CD4-positive, CD25-positive, alpha-beta regulatory T cell (primary cell): ENCODE measurements around the gene SHROOM3. TPM values are rescaled to one million over a fixed set of nuclear protein-coding genes. Genes with fewer than 3 reads are reported as not detected.
"Not testable (repeated sequence)": the region's sequence is repeated elsewhere in the genome, so short reads cannot be mapped to it uniquely, and the experiment has no call there.

Source experiments
- ATAC-seq, 2 donors: fragments of 150-1000 bp; cut with Tn5 transposase; one replicate each; pipeline ENCODE4 v1.10.0; 2021; ENCODE audit warnings: low read depth in 2 of 2, moderate number of reproducible peaks in 2 of 2, moderate library complexity in 1 of 2
- DNase-seq, 3 donors: peaks; one replicate each; pipeline versions ENCODE4 v3.0.0 to v3.0.0-alpha.2; 2012 to 2022; ENCODE audit warnings: mixed read lengths in 1 of 3
- H3K27ac ChIP-seq: one replicate; pipeline ENCODE4 v1.7.0; 2013; ENCODE audit warnings: mild to moderate bottlenecking, low read length; ENCODE audit not compliant: insufficient read depth, poor library complexity, severe bottlenecking
- H3K27me3 ChIP-seq: one replicate; pipeline ENCODE4 v1.7.0; 2013; ENCODE audit warnings: low read length; ENCODE audit not compliant: control insufficient read depth, insufficient read depth
- H3K36me3 ChIP-seq: one replicate; pipeline ENCODE4 v1.7.0; 2013; ENCODE audit warnings: mild to moderate bottlenecking, low read length, moderate library complexity; ENCODE audit not compliant: control insufficient read depth, insufficient read depth
- H3K4me1 ChIP-seq: 2 replicates; pipeline ENCODE4 v1.7.0; 2013; ENCODE audit warnings: mild to moderate bottlenecking, low read length; ENCODE audit not compliant: insufficient read depth, control insufficient read depth, poor library complexity, severe bottlenecking
- H3K4me3 ChIP-seq: one replicate; pipeline ENCODE4 v1.7.0; 2013; ENCODE audit warnings: low read depth, mild to moderate bottlenecking, low read length, moderate library complexity
- H3K9me3 ChIP-seq, 2 experiments: 1 replicate in 1 of 2; 2 replicates in 1 of 2; pipeline ENCODE4 v1.7.0; 2013; ENCODE audit warnings: low read length in 2 of 2, mild to moderate bottlenecking in 1 of 2, moderate library complexity in 1 of 2; ENCODE audit not compliant: control insufficient read depth in 2 of 2
- H3K27ac Mint-ChIP-seq, 3 donors: one replicate each; pipeline ENCODE4 v1.8.0; 2020 to 2022; ENCODE audit warnings: mild to moderate bottlenecking in 3 of 3, mixed read lengths in 3 of 3, moderate library complexity in 2 of 3
- H3K27me3 Mint-ChIP-seq: one replicate; pipeline ENCODE4 v1.8.0; 2022; ENCODE audit warnings: mild to moderate bottlenecking, mixed read lengths
- H3K36me3 Mint-ChIP-seq: one replicate; pipeline ENCODE4 v1.8.0; 2020; ENCODE audit warnings: mixed read lengths
- H3K4me1 Mint-ChIP-seq, 4 donors: one replicate each; pipeline ENCODE4 v1.8.0; 2020 to 2022; ENCODE audit warnings: mixed read lengths in 4 of 4, mild to moderate bottlenecking in 1 of 4
- H3K4me3 Mint-ChIP-seq, 4 donors: one replicate each; pipeline ENCODE4 v1.8.0; 2020 to 2022; ENCODE audit warnings: mild to moderate bottlenecking in 4 of 4, mixed read lengths in 4 of 4, moderate library complexity in 3 of 4
- H3K9me3 Mint-ChIP-seq, 7 donors: one replicate each; pipeline ENCODE4 v1.8.0; 2020 to 2022; ENCODE audit warnings: mixed read lengths in 7 of 7, mild to moderate bottlenecking in 3 of 7, moderate library complexity in 2 of 7
- polyA plus RNA-seq, 4 donors: library from polyadenylated mRNA; unstranded; fragments of 300-500 nt; fragmentation: Illumina TruSeq; gene quantifications; one replicate each; pipeline ENCODE4 v1.2.3, GENCODE V29; 2021
- total RNA-seq: library from RNA; stranded (reverse); gene quantifications from one replicate; pipeline ENCODE4 v1.2.3, GENCODE V29; 2022

SHROOM3 gene
- total and polyA plus RNA-seq, 5 donors from 2014 or later = not detected

DNA sequence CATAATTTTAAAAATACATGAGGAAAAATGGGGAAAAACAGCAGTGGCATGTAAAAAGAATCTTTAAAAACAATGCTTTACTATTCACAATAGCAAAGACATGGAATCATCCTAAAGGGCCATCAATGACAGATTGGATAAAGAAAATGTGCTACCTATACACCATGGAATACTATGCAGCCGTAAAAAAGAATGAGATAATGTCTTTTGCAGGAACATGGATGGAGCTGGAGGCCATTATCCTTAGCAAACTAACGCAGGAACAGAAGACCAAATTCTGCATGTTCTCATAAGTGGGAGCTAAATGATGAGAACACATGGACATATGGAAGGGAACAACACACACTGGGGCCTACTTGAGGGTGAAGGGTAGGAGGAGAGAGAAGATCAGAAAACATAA is 287.1 kb downstream of the SHROOM3 start:
- H3K4me3 ChIP-seq, H3K9me3 ChIP-seq, H3K9me3 Mint-ChIP-seq, H3K4me1 Mint-ChIP-seq, H3K4me1 ChIP-seq, H3K27ac Mint-ChIP-seq, H3K36me3 ChIP-seq, H3K27ac ChIP-seq, DNase-seq, ATAC-seq, H3K36me3 Mint-ChIP-seq, H3K4me3 Mint-ChIP-seq: not testable (repeated sequence)
- H3K27me3 Mint-ChIP-seq = peaks cover 17% of the 10 kb centered on the region
- H3K27me3 ChIP-seq = peaks cover 10% of the 10 kb centered on the region

DNA sequence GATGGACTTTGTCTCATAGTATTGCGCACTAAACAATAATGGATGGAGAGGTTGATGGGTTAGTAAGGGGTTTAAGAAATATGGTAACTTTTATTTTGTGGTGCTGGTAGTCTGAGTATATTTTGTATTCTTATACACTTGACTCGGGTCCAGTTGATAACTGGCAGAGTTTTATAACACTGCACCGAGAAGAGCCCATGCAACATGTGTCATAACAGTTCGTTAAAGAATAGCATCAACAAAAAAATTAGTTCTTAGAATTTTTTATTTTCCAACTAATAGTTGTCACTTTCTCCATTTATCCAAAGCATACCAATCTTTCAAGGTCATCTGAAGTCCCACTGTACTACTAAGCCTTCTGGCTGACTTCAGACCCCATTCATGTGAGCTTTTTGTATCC is 287.8 kb downstream of the SHROOM3 start:
- DNase-seq (no peak), ATAC-seq (no peak)
- Mint-ChIP-seq H3K36me3 (no peaks in the 10 kb centered on the region), H3K4me3 (no peak overlapping the region), H3K27ac (no peak overlapping the region), H3K9me3 (peaks cover 0 to 3% (median 1%) of the 10 kb centered on the region in 7 donors), H3K4me1 (no peaks in the 10 kb centered on the region), H3K27me3 (peaks cover 12% of the 10 kb centered on the region)
- H3K36me3 ChIP-seq = no peaks in the 10 kb centered on the region
- no peak overlapping the region for H3K27ac ChIP-seq
- H3K4me1 ChIP-seq = no peaks in the 10 kb centered on the region
- peaks cover 7% of the 10 kb centered on the region for H3K27me3 ChIP-seq
- H3K9me3 ChIP-seq = no peaks in the 10 kb centered on the region
- H3K4me3 ChIP-seq = no peak overlapping the region

DNA sequence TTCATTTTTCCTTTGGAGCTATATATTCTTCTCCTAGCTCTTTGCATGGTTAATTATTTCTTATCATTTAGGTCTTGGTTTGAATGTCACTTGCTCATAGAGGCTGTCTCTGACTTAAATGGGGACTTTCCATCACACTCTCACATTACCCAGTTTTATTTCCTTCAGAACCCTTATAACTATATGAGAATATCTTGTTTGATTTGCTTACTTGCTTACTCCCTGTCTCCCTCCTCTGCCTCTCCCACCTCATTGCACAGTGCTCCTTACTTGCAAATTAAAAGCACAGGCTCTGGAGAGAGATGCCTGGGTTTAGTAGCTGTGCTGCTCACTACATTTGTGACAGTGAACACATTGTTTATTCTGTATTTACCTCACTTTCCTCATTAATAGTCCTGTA is 288.3 kb downstream of the SHROOM3 start:
- no peak overlapping the region for H3K27ac Mint-ChIP-seq
- peaks cover 12% of the 10 kb centered on the region for H3K27me3 Mint-ChIP-seq
- H3K4me1 Mint-ChIP-seq = no peaks in the 10 kb centered on the region
- H3K4me3 Mint-ChIP-seq = no peak overlapping the region
- DNase-seq = no peak
- Histone ChIP-seq H3K27ac (no peak overlapping the region), H3K36me3 (no peaks in the 10 kb centered on the region), H3K9me3 (no peaks in the 10 kb centered on the region), H3K27me3 (peaks cover 6% of the 10 kb centered on the region), H3K4me1 (no peaks in the 10 kb centered on the region), H3K4me3 (no peak overlapping the region)
- no peak for ATAC-seq
- peaks cover 0 to 3% (median 1%) of the 10 kb centered on the region in 7 donors for H3K9me3 Mint-ChIP-seq
- H3K36me3 Mint-ChIP-seq = no peaks in the 10 kb centered on the region

DNA sequence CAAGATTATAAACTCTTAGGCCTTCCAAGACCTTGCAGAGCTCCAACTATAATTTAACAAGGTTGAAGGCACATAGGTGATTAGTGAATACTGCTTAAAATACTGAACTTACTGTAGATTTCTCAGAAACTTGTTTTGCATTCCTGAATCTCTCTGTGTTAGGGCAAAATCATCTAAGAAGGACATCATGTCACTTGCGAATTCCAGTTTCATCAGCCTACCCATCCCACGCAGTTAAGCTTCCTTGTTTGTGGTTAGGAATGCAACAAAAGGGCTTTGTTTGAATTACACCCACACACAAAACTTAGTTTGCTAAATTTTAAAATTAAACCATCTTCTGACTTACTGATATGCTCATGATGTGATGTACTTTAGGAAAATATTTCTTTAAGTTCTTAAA is 288.9 kb downstream of the SHROOM3 start:
- H3K36me3 ChIP-seq = no peaks in the 10 kb centered on the region
- H3K4me3 ChIP-seq = no peak overlapping the region
- Mint-ChIP-seq H3K27ac (no peak overlapping the region), H3K9me3 (peaks cover 0 to 3% (median 2%) of the 10 kb centered on the region in 7 donors), H3K36me3 (no peaks in the 10 kb centered on the region), H3K4me3 (no peak overlapping the region), H3K4me1 (no peaks in the 10 kb centered on the region), H3K27me3 (peaks cover 11% of the 10 kb centered on the region)
- peaks cover 2% of the 10 kb centered on the region for H3K27me3 ChIP-seq
- no peaks in the 10 kb centered on the region for H3K9me3 ChIP-seq
- no peak overlapping the region for H3K27ac ChIP-seq
- DNase-seq (no peak), ATAC-seq (no peak)
- H3K4me1 ChIP-seq = no peaks in the 10 kb centered on the region

DNA sequence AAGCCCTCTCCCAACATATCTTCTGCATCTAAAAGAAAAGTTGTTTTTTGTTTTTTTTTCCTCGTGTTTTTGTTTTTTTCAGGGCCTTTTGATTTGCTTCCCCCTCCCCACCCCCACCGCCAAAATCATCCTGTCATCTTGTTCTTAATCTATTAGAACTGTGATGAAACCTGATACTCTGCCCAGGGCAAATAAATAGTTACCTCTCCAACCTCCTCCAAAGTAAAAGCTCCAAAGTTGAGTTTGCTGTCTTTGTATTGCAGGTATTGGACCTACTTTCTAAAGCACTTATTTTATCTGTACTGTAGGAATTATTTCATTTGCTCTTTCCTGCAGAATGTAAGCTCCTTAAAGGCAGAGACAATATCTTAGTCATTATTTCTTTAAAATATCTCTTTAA is 290.0 kb downstream of the SHROOM3 start:
- no peak overlapping the region for H3K4me3 Mint-ChIP-seq
- peaks cover 0 to 4% (median 2%) of the 10 kb centered on the region in 7 donors for H3K9me3 Mint-ChIP-seq
- H3K4me3 ChIP-seq = no peak overlapping the region
- no peak for DNase-seq
- H3K4me1 Mint-ChIP-seq = no peaks in the 10 kb centered on the region
- H3K27me3 ChIP-seq = peaks cover 2% of the 10 kb centered on the region
- H3K36me3 Mint-ChIP-seq = no peaks in the 10 kb centered on the region
- H3K36me3 ChIP-seq = no peaks in the 10 kb centered on the region
- H3K27me3 Mint-ChIP-seq = peaks cover 4% of the 10 kb centered on the region
- H3K27ac ChIP-seq = no peak overlapping the region
- H3K4me1 ChIP-seq = no peaks in the 10 kb centered on the region
- no peak for ATAC-seq
- no peak overlapping the region for H3K27ac Mint-ChIP-seq
- no peaks in the 10 kb centered on the region for H3K9me3 ChIP-seq

DNA sequence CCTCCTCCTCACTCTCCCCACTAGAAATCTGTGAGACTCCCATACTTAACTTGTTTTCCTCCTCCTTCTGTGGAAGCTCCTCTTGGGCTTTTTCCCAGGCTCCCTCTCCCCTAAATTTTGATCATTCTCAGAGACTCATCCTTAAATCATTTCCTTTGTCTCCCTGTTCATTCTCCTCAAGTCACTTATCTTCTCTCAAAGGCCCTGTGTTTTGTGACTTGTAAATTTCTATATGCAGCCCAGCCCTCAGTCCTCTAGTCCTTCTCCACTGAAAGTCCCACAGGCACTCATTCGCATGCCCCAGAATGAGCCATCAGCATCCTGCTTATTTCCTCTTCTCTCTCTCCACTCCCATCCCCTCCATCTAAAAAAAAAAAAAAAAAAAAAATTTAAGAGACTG is 291.1 kb downstream of the SHROOM3 start:
- Mint-ChIP-seq H3K27ac (no peak overlapping the region), H3K4me3 (no peak overlapping the region), H3K27me3 (peaks cover 4% of the 10 kb centered on the region), H3K36me3 (no peaks in the 10 kb centered on the region), H3K4me1 (no peaks in the 10 kb centered on the region), H3K9me3 (peaks cover 0 to 4% (median 2%) of the 10 kb centered on the region in 7 donors)
- DNase-seq = no peak
- Histone ChIP-seq H3K9me3 (no peaks in the 10 kb centered on the region), H3K36me3 (no peaks in the 10 kb centered on the region), H3K4me3 (no peak overlapping the region), H3K27ac (no peak overlapping the region), H3K27me3 (peaks cover 4% of the 10 kb centered on the region), H3K4me1 (no peaks in the 10 kb centered on the region)
- ATAC-seq = no peak

DNA sequence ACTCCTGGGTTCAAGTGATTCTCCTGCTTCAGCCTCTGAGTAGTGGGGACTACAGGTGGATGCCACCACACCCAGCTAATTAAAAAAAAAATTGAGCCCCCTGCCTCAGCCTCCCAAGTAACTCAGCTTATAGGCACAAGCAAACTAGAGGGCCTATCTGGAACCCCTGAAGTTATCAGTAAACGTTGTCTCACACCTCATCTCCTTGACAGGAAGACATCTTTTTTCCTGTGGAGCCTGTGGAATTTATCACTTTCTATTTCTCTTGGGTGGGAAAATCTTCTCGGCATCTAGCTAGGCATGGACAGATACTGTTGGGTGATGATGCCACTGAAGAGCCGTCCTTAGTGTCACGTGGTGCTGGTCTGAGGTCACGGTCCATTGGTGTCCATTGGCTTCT is 291.6 kb downstream of the SHROOM3 start:
- Mint-ChIP-seq H3K9me3 (peaks cover 0 to 4% (median 2%) of the 10 kb centered on the region in 7 donors), H3K27me3 (peaks cover 4% of the 10 kb centered on the region), H3K27ac (no peak overlapping the region), H3K4me1 (no peaks in the 10 kb centered on the region), H3K36me3 (no peaks in the 10 kb centered on the region), H3K4me3 (no peak overlapping the region)
- no peaks in the 10 kb centered on the region for H3K4me1 ChIP-seq
- ATAC-seq (no peak), DNase-seq (no peak)
- H3K36me3 ChIP-seq = no peaks in the 10 kb centered on the region
- H3K27me3 ChIP-seq = peaks cover 4% of the 10 kb centered on the region
- H3K9me3 ChIP-seq = no peaks in the 10 kb centered on the region
- no peak overlapping the region for H3K27ac ChIP-seq
- H3K4me3 ChIP-seq = no peak overlapping the region

DNA sequence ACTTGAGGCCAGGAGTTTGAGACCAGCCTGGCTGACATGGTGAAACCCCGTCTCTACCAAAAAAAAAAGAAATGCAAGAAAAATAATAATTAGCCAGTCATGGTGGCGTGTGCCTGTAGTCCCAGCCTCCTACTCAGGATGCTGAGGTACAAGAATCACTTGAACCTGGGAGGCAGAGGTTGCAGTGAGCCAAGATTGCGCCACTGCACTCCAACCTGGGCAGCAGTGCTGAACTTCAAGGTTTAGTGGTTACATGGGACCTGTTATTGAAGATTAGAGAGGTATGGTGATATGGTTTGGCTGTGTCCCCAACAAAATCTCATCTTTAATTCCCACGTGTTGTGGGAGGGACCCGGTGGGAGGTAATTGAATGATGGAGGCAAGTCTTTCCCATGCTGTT is 292.9 kb downstream of the SHROOM3 start:
- not testable (repeated sequence) for H3K9me3 ChIP-seq, H3K27me3 ChIP-seq, H3K4me1 Mint-ChIP-seq, DNase-seq, H3K36me3 Mint-ChIP-seq, H3K4me1 ChIP-seq, H3K27me3 Mint-ChIP-seq, H3K9me3 Mint-ChIP-seq, H3K27ac ChIP-seq, H3K36me3 ChIP-seq, H3K27ac Mint-ChIP-seq, ATAC-seq, H3K4me3 Mint-ChIP-seq, H3K4me3 ChIP-seq
